Astrocyte of the cerebellum (primary cell): Measurements from ENCODE around the gene GRP.

Source experiments
- DNase-seq: peaks from one replicate; pipeline ENCODE4 v3.0.0-alpha.2; 2011; ENCODE audit warnings: low read depth
- H3K4me3 ChIP-seq: 2 replicates; pipeline ENCODE4 v1.5.1; 2011; ENCODE audit warnings: mild to moderate bottlenecking, low read depth, low read length, moderate library complexity
- CTCF ChIP-seq: IDR thresholded peaks from 2 replicates; pipeline ENCODE4 v1.5.1; 2012; ENCODE audit warnings: low read length, low read depth, moderate library complexity, mild to moderate bottlenecking; ENCODE audit errors: missing control alignments
- in situ Hi-C: cut with HindIII; loops from 2 replicates; pipeline ENCODE4 v1.10.0; 2017; ENCODE audit warnings: low sequenced_read_pairs

The GRP gene

DNA sequence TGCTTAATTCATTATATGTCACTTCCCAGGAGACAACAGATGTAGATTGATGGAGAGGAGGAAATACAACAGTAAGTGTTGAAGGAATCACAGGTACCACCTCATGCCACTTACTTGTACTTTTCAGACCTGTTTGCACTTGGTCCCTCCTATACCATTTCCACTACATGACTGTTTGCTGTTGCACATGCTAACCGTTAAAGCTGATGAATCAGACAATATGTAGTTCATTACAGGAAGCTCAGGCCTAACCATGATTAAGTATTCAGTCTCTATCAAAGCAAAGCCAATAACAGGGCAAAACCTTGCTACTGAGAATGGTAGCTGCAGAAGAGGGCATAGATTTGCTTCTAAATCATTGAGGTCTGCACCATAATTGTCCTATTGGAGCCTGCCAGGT is 30.2 kb upstream of the GRP start:
- in situ Hi-C loops, result no loop called here
- no peak for TF ChIP-seq CTCF

GRCh38 chr18:59196161-59196725 is 23.7 kb upstream of the GRP start:
- in situ Hi-C loops, result no loop called here
- TF ChIP-seq CTCF, result no peak
- no peak overlapping the region for H3K4me3 ChIP-seq
- DNase-seq, result no peak

More for the DNA sequence above, 30.2 kb upstream of the GRP start:
- no peak for DNase-seq
- no peak overlapping the region for H3K4me3 ChIP-seq

GRCh38 chr18:59197636-59198035 is 22.3 kb upstream of the GRP start:
- no peak for TF ChIP-seq CTCF
- in situ Hi-C loops, result no loop called here
- no peak for DNase-seq
- H3K4me3 ChIP-seq, result no peak overlapping the region

DNA sequence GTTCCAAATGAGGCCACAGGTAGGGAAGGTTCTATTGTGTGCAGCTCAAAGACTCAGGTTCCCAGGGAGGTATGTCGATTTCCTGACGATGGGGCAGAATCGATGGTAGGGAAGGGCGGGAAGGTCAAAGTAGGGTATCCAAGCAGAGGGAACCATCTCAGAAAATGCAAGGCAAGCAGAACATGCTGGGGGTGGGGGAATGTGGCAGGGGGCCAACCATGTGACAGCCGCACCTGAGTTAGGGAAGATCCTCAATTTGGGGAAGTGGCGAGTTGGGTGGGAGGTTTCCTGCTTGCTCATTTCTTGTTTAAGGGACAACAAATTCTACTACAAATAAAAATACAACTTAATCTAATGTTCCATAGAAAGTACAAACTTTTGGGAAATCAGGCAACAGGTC is 21.7 kb upstream of the GRP start:
- in situ Hi-C loops, result no loop called here
- H3K4me3 ChIP-seq, result no peak overlapping the region
- TF ChIP-seq CTCF, result no peak
- no peak for DNase-seq

DNA sequence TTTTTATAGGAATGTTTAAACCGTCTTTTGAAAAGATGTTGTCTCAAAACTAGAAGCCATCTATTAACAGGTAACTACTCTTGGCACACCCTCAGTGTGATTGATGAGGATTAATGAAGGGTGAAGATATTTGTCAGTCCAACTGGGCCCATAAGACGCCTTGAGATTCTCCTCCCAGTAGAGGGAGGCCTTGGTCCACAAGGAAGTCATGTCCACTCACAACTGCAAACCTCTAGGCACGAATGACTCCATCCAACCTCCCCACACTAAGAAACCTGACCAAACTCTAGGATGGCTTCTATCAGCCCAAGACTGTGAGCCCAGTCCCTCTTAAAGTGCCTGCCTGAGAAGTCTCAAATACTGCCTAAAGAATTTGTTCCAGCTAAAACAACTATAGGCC is 19.2 kb upstream of the GRP start:
- no peak for TF ChIP-seq CTCF
- no peak for DNase-seq
- in situ Hi-C loops, result no loop called here
- no peak overlapping the region for H3K4me3 ChIP-seq

DNA sequence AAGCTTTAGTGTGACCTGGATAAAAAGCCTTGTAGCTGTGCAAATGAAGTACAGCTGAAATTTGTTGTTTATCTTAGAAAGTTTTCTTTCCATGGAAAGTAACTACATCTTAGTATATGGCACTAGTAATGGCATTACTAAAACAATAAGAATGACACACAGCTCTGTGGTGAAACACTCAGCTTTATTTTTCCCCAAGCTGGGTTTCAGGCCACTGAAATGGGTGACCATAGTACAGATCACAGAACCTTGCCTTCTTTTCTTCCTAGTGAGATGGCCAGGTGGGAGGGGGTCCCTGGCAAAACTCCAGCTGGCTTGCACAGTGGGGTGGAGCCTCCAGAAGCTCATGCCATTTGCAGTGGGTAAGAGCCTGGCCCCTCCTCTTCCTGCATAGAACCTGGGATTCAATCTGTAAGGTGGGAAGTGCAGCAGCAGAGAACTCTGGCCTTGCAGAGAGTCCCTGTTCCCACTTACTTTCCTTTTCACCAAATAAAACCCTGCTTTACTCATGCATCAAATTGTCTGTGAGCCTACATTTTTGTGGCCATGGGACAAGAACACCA is 17.6 kb upstream of the GRP start:
- TF ChIP-seq CTCF, result no peak
- H3K4me3 ChIP-seq, result no peak overlapping the region
- in situ Hi-C loops, result no loop called here
- no peak for DNase-seq

GRCh38 chr18:59207506-59207905 is 12.5 kb upstream of the GRP start:
- no peak for TF ChIP-seq CTCF
- in situ Hi-C loops, result no loop called here
- DNase-seq, result no peak

More at GRCh38 chr18:59207506-59207905, 12.5 kb upstream of the GRP start:
- no peak overlapping the region for H3K4me3 ChIP-seq
